ENCODE results near the gene HAUS3.
"Not testable (repeated sequence)": the region's sequence is repeated elsewhere in the genome, so short reads cannot be mapped to it uniquely, and the experiment has no call there.

Gene HAUS3

DNA sequence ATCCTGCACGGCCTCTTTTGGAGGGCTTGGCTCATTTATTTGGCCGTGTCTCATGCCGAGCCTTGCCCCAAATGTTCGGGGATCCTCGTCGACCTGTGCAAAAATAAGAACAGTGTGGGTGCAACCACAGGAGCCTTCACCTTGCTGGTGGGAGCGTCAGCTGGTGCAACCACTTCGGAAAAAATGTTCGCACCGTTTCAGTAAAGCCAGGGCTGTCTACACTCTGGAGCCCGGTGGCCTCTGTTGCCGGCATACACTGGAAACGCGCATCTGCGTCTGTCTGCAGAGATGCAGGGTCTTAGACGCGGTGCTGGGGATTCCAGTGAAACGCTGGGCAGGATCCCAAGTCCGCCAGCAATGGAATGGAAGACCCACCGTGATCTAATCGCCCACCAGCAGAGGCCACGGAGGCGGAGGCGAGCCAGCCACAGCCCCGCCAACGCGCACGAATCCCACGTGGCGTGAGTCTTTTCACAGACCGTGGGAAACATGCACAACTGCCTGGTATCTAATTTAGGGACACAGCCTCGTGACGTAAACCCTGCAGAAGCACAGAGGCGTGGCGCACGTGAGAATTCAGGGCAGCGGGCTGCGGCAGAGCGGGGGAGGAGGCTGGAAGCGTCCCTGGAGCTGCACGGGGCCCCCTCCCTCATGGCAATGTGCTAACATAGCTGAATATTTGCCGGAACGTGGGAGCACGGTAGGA is 33.8 kb upstream of the HAUS3 start:
- DNase-seq (ENCODE audit: low read depth): no peak

- not testable (repeated sequence) for DNase-seq (ENCODE audit: low read depth)
Measured at GRCh38 chr4:2275044-2275397, 33.1 kb upstream of the HAUS3 start.

DNA sequence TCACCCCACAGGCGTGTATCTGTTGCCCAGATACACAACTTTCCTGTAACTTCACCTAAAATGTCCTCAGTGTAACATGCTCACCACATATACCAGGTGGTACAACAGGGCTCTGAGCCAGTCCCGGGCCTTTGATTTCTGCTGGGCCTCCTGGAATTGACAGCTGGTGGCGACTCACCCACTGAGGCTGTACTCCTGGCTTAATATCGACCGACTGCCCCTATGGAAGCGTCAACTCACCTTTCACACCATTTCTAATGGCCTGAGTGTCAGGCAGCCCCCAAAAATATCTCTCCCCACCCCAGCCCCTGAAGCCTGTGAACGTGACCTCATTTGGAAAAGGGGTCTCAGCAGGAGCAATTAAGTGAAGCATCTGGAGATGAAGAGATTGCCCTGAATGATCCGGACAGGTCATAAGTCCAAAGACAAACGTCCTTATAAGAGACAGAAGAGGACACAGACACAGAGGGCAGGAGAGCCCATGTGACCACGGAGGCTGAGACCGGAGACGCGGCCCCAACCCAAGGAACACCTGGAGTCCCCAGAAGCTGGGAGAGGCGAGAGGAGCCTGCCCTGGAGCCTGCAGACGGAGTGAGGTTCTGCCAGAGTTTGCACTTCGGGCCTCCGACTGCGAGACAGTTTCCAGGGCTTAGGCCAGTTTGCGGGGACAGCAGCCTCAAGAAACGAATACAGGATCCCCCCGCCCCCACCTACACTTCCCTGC is 32.6 kb upstream of the HAUS3 start:
- DNase-seq (ENCODE audit: low read depth): no peak

GRCh38 chr4:2273657-2274319 is 31.9 kb upstream of the HAUS3 start:
- no peak for DNase-seq (ENCODE audit: low read depth)

- no peak for DNase-seq (ENCODE audit: low read depth)
Measured at GRCh38 chr4:2273221-2273620, 31.3 kb upstream of the HAUS3 start.

DNA sequence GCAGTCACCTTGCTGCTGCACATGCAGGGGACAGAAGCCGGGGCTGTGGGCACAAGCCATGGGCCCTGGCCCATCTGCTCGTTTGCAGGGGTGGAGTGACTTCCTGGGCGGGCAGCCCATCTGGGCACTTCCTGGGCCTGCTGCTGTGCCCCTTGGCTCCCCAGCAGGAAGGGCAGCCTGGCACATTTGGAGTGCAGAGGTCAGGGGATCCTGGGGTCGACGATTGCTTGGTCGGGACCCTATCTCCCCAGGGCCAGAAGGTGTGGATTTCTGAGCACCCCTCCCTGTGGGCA is 30.9 kb upstream of the HAUS3 start:
- no peak for DNase-seq (ENCODE audit: low read depth)

- no peak for DNase-seq (ENCODE audit: low read depth)
Measured at GRCh38 chr4:2272026-2272827, 30.3 kb upstream of the HAUS3 start.

DNA sequence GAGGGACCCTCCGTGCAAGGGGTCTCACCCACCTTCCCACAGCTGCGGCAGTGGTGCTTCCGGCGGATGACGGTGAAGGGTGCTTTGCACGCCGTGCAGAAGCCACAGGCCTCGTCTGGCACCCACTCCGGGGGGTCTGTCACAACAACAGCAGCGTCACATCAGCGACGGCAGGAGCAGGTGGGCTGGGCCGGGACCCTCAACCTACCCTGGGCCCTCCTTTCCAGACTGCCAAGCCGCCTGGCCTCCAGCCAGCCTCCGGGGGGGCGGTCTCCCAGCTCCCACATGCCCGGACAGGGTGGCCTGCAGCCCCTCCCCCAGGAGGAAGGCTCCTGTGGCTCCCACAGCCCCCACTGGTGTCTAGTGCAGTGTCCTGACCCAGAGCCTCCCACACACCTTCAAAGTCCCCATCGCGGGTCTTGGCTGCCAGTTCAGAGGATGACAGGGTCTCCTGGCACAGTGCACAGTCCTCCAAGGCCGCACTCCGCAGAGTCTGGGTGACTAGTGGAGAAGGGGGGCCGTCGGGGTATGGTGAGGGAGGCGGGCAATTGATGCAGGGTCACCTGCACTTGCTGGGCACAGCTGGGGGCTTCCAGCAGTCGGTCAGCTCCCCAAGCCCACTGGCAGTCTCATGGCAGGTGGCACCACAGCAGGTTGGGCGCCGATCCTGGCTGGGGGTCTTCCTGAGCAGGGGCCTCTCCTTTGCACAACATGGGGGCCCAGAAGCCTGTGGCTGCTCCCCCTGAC is 29.5 kb upstream of the HAUS3 start:
- no peak for DNase-seq (ENCODE audit: low read depth)

GRCh38 chr4:2270341-2271165 is 28.6 kb upstream of the HAUS3 start:
- no peak for DNase-seq (ENCODE audit: low read depth)

GRCh38 chr4:2269618-2270163 is 27.8 kb upstream of the HAUS3 start:
- no peak for DNase-seq (ENCODE audit: low read depth)

DNA sequence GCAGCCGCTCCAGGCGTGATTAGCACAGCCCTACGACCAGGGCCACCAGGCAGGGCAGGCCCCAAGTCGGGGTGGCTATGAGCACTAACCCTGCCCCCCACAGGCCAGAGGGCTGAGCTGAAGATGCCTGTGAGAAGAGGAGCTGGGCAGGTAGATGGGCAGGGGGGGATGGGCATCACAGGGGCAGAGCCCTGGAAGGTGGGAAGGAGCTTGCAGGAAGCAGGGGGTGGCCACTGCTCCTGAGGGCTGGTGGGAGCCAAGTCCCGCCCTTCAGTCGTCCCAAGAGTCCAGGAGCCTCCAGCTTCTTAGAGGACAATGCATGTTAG is 27.2 kb upstream of the HAUS3 start:
- DNase-seq (ENCODE audit: low read depth): no peak

GRCh38 chr4:2268357-2269205 is 26.7 kb upstream of the HAUS3 start:
- DNase-seq (ENCODE audit: low read depth): no peak

DNA sequence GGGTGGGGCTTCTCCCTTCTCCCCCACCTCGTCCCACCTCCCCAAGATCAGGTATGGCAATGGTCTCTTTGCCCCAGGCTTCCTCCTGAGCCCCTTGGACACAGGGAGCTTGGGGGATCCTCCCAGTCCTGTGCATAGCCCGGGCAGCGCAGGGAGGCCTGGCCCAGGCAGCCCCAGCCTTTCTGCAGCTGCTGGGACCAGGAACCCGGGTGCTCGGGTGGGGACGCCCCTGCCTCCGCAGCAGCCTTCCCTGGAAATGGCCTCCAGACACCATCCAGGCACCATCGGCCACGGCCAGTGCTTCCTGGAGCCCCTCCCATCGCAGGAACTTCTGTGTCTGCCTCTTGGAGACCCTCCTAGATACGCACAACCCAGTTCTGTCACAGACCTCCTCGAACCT is 25.9 kb upstream of the HAUS3 start:
- no peak for DNase-seq (ENCODE audit: low read depth)

GRCh38 chr4:2267320-2267811 is 25.4 kb upstream of the HAUS3 start:
- no peak for DNase-seq (ENCODE audit: low read depth)

DNA sequence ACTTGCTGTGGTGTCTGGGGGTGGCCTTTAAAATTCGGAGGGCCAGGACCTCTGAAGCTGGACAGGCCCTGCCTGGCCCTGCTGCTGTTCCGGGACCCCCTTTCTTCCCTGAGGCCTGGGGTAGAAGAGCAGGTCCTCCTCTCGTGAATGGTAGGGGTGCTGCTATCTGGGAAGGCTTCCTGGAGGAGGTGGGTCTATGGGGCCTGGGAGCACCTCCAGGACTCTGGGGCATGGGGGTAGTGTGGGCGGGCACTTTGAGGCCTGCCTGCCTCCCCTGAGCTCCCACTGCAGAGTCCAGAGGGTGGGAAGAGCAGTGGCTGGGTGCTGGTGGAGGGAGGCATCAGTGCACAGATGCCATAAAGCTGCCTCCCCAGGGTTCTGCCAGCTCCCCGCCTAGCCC is 24.9 kb upstream of the HAUS3 start:
- no peak for DNase-seq (ENCODE audit: low read depth)

GRCh38 chr4:2266181-2266580 is 24.3 kb upstream of the HAUS3 start:
- no peak for DNase-seq (ENCODE audit: low read depth)

- no peak for DNase-seq (ENCODE audit: low read depth)
Measured at GRCh38 chr4:2265113-2266110, 23.5 kb upstream of the HAUS3 start.

GRCh38 chr4:2264481-2265041 is 22.6 kb upstream of the HAUS3 start:
- no peak for DNase-seq (ENCODE audit: low read depth)
